HG03139 (cell line): Measurements from ENCODE around the gene PTGES3L.

Source experiments
- ATAC-seq: cut with Tn5 transposase; IDR thresholded peaks from one replicate; pipeline ENCODE4 v1.9.1; 2021; ENCODE audit not compliant: unreplicated experiment

Gene PTGES3L

GRCh38 chr17:42979511-42980273 lies at the start of gene PTGES3L:
Gene PTGES3L (minus strand): TSS chr17:42980080. CDS start chr17:42980053, 27 bp downstream.
- no peak for ATAC-seq

GRCh38 chr17:43028221-43028861 lies 48.5 kb upstream of the PTGES3L start:
- ATAC-seq: no peak

GRCh38 chr17:43027091-43028032 lies 47.5 kb upstream of the PTGES3L start:
- ATAC-seq: no peak

- no peak for ATAC-seq
Observed at GRCh38 chr17:43026595-43026994, 46.7 kb upstream of the PTGES3L start.

GRCh38 chr17:43025766-43026537 lies 46.1 kb upstream of the PTGES3L start:
- no peak for ATAC-seq

GRCh38 chr17:43025290-43025657 lies 45.4 kb upstream of the PTGES3L start:
- no peak for ATAC-seq

GRCh38 chr17:43024407-43025289 lies 44.8 kb upstream of the PTGES3L start, which contains the start of gene RND2:
Gene RND2 (plus strand): TSS chr17:43025231. CDS start chr17:43025348, 117 bp downstream.
- ATAC-seq: no peak

- no peak for ATAC-seq
Observed at GRCh38 chr17:43021741-43022512, 42.0 kb upstream of the PTGES3L start, which contains the start of gene VAT1. Gene VAT1 (minus strand): TSS chr17:43022385. CDS start chr17:43022322, 63 bp downstream.

- ATAC-seq: no peak
Observed at GRCh38 chr17:43020789-43021740, 41.2 kb upstream of the PTGES3L start.

- no peak for ATAC-seq
Observed at GRCh38 chr17:43020030-43020621, 40.2 kb upstream of the PTGES3L start.

- ATAC-seq: no peak
Observed at GRCh38 chr17:43019418-43019817, 39.5 kb upstream of the PTGES3L start.

GRCh38 chr17:43018932-43019331 lies 39.1 kb upstream of the PTGES3L start:
- no peak for ATAC-seq

- ATAC-seq: no peak
Observed at GRCh38 chr17:43018008-43018853, 38.4 kb upstream of the PTGES3L start.

- no peak for ATAC-seq
Observed at GRCh38 chr17:43016216-43016615, 36.3 kb upstream of the PTGES3L start.

- no peak for ATAC-seq
Observed at GRCh38 chr17:43015579-43015978, 35.7 kb upstream of the PTGES3L start.
